GM18502 (cell line): ENCODE measurements around the gene CAPN12.
"Not testable (repeated sequence)": the region's sequence is repeated elsewhere in the genome, so short reads cannot be mapped to it uniquely, and the experiment has no call there.

Experiments used
- ATAC-seq: cut with Tn5 transposase; IDR thresholded peaks from one replicate; pipeline ENCODE4 v1.9.1; 2021; ENCODE audit warnings: mild to moderate bottlenecking; ENCODE audit not compliant: unreplicated experiment, poor library complexity

Gene CAPN12

DNA sequence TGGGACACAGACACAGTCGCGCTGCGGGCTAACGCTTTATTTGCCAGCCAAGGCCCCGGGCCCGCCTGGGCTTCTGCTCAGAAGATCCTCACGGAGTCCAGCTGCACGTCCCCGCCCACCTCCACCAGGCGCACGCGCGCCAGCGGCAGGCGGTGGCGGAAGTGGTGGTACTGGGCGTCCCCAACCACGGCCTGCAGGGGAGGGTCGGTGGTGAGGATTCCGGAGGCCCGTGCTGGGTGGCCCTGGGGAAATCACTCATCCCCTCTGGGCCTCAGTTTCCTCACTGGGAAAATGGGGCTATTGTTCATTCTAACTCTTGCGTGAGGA, 26.6 kb upstream of the CAPN12 start:
- ATAC-seq: not testable (repeated sequence)

DNA sequence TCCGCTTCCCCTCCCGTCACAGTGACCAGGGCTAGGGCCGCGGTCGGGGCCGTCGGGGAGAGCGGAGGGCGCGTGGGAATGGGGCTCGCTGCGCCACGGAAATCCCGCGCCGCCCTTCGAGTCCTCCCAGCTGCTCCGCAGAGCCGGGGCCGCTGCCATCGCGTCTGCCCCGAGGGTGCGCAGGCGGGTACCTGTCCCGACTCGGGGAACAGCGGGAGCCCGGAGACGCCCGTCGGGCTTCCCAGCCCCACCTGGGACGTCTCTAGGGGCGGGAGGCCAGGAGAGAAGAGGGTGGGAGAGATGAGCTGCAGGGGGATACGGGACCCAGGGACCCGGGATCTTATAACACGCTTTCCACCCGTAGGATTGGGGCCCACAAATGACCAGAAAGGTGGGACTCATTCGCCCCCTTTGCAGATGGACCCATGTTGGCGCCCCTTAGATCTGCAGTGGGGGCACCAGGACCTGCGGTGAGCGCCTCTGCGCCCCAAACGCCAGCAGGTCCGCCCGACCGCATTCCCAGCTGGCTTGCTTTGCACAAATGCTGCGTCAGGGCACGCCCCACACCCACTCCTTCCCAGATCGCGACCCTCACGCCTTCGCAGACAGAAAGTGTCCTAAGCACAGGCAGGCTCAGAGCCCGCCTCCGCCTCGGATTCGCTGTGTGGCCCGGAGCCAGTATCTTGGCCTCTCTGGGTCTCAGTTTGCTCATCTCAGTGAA, 26.1 kb upstream of the CAPN12 start:
- ATAC-seq: not testable (repeated sequence)

DNA sequence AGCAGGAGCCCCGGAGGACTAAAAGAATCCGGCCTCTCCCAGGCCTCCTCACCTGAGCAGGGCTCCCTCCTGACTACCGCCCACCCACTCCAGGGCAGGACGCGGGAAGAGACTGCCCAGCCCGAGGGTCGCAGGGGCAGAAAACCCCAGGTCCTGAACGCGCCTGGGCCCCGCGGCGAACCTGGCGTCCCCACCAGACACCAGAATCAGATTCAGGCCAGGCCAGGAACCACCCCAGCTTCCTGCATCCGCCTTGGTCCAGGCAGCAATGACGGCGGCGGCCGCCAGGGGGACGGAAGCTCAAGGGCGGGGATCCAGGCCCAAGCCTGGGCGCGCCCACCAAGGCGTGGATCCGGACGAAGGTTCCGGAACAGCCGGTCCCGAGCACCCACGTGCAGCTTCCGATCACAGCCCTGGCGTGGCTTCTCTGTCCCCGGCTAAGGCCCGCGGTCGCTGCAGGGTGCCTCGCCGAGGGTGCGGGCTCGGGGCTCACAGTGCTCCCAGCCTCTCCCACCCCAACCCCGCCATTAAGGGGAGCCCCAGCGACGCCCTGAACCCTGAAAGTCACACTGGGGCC, 25.4 kb upstream of the CAPN12 start:
- ATAC-seq: no peak

DNA sequence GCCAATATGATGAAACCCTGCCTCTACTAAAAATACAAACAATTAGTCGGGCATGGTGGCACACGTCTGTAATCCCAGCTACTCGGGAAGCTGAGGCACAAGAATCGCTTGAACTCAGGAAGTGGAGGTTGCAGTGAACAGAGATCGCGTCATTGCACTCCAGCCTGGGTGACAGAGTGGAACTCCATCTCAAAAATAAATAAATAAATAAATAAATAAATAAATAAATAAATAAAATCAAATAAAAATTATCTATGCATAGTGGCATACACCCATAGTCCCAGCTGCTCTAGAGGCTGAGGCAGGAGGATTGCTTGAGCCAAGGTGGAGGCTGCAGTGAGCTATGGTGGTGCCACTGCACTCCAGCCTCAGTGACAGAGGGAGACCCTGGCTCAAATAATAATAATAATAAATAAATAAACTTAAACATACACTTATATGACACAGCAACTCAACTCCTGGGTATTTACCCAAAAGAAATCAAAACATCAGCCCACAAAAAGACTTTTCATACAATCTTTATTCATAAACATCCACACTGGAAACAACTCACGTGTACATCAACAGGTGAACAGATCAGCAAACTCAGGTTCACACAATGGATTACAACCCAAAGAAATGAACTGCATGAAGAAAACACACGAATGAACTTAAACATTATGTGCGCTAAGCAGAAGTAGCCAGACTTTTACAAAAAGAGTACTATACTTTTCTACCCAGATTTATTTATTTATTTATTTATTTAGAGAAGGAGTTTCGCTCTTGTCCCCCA, 22.2 kb upstream of the CAPN12 start:
- ATAC-seq: no peak

DNA sequence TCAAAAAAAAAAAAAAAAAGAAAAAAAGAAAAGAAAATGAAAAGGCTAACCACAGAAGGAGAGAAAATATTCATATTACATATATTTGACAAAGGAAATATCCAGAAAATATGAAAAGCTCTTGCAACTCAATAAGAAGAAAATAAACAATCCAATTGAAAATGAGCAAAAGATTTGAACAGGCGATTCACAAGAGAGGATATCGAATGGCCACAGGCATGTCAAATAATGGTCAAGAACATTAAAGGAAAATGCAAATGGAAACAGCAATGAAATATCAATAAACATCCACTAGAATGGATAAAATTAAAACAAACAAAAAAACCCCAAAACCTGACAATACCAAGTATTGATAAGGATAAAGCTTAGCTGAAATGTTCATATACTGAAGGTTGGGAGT, 20.9 kb upstream of the CAPN12 start:
- no peak for ATAC-seq

DNA sequence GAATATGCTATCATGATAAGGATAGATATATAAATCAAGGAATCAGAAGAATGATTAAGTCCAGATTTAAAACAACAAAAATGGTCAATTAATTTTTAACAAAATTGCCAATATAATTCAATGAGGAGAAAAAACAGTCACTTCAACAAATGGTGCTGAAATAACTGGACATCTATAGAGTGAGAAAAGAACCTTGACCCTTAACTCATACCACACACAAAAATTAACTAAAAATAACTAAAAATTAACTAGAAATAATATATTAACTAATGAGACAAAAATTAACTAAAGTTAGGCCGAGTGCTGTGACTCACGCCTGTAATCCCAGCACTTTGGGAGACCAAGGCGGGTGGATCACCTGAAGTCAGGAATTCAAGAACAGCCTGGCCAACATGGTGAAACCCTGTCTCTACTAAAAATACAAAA, 19.5 kb upstream of the CAPN12 start:
- ATAC-seq: no peak

DNA sequence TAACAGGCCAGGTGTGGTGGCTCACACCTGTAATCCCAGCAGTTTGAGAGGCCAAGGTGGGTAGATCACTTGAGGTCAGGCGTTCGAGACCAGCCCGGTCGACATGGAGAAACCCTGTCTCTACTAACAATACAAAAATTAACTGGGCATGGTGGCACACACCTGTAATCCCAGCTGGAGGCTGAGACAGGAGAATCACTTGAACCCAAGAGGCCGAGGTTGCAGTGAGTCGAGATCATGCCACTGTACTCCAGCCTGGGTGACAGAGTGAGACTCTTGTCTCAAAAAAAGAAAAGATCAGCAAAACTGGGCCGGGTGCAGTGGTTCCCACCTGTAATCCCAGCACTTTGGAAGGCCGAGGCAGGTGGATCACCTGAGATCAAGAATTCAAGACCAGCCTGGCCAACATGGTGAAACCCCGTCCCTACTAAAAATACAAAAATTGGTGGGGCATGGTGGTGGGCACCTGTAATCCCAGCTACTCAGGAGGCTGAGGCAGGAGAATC, 17.7 kb upstream of the CAPN12 start:
- not testable (repeated sequence) for ATAC-seq

DNA sequence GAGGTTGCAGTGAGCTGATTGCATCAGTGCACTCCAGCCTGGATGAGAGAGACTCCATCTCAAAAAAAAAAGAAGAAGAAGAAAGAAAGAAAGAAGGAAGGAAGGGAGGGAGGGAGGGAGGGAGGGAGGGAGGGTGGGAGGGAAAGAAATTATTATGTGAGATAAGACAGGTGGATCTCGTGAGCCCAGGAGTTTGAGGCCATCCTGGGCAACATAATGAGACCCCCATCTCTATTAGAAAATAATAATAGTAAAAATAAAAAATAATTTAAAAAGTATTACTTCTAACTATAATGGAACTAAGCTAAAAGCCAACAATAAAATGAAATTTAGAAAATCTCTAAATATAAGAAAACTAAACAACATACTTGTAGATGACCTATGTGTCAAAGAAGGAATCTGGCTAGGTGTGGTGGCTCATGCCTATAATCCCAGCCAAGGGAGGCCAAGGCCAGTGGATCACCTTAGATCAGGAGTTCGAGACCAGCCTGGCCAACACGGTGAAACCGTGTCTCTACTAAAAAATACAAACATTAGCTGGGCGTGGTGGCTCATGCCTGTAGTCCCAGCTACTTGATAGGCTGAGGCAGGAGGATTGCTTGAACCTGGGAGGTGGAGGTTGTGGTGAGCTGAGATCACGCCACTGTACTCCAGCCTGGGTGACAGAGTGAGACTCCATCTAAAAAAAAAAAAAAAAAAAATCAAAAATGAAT, 16.7 kb upstream of the CAPN12 start:
- ATAC-seq: not testable (repeated sequence)

DNA sequence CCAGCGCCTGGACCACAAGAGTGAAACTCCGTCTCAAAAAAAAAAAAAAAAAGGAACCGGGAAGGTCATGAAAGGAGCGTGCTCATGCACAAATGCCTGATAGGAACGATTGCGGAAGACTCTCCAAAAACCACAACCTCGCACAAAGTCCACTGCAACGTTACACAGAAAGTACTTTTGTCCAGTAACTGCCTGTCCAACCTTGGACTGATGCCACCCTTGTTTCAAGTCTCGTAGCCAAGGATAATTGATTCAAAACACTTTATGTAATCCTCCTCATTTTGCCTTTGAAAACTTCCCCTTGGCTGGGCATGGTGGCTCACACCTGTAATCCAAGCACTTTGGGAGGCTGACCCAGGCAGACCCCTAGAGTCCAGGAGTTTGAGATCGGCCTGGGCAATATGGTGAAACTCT, 15.3 kb upstream of the CAPN12 start:
- no peak for ATAC-seq

DNA sequence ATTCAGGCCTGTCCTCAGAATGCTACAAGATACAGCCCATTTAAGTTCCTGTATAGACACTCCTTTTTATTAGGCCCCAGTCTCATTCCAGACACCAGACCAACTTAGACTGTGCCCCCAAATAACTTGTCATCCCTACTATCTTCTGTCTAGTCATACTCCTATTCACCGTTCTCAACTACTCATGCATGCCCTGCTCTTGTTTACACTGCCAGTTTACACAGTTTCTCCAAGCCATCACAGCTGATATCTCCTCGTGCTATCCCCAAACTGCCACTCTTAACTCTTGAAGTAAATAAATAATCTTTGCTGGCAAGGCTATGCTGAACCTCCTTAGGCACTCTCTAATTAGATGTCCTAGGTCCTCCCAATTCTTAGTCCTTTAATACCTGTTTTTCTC, 9.9 kb upstream of the CAPN12 start:
- not testable (repeated sequence) for ATAC-seq

DNA sequence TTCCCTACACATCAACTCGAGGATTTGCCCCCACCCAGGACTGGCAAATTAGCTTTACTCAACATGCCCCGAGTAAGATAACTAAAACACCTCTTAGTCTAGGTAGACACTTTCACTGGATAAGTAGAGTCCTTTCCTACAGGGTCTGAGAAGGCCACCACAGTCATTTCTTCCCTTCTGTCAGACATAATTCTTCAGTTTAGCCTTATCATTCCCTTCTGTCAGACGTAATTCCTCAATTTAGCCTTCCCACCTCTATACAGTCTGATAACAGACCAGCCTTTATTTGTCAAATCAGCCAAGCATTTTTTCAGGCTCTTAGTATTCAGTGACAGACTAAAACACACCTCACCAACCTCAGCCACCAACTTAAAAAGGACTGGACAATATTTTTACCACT, 9.5 kb upstream of the CAPN12 start:
- not testable (repeated sequence) for ATAC-seq

DNA sequence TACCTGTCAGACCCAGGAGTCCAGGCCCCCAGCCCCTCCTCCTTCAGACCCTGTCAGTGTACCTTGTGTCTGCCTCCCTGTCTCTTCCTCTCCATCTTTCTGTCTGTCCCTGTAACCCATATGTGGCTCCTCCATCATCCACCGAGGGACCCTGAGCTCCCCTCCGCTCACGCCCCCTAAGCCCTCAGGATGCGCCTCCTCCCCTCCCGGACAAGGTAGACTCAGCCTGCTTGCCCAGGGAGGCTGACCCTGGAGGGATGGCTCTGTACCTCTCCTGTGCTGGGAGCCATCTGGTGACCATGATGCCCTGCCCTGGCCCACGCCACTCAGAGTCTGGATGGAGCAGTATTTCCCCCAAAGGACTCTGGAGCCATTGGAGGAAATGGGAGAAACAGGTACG, 1.0 kb upstream of the CAPN12 start:
- ATAC-seq: no peak

DNA sequence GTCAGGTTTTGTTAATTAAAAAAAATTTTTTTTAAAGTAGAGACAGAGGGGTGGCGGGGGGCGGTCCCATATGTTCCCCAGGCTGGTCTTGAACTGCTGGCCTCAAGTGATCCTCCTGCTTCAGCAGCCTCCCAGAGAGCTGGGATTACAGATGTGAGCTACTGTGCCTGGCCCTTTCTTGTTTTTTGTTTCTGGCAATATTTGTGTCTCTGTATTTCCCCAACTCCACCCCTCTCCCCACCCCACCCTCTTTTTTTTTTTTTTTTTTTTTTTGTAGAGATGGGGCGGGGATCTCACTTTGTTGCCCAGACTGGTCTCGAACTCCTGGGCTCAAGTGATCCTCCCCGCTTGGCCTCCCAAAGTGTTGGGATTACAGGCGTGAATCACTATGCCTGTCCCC, 600 bp upstream of the CAPN12 start:
- ATAC-seq: no peak

DNA sequence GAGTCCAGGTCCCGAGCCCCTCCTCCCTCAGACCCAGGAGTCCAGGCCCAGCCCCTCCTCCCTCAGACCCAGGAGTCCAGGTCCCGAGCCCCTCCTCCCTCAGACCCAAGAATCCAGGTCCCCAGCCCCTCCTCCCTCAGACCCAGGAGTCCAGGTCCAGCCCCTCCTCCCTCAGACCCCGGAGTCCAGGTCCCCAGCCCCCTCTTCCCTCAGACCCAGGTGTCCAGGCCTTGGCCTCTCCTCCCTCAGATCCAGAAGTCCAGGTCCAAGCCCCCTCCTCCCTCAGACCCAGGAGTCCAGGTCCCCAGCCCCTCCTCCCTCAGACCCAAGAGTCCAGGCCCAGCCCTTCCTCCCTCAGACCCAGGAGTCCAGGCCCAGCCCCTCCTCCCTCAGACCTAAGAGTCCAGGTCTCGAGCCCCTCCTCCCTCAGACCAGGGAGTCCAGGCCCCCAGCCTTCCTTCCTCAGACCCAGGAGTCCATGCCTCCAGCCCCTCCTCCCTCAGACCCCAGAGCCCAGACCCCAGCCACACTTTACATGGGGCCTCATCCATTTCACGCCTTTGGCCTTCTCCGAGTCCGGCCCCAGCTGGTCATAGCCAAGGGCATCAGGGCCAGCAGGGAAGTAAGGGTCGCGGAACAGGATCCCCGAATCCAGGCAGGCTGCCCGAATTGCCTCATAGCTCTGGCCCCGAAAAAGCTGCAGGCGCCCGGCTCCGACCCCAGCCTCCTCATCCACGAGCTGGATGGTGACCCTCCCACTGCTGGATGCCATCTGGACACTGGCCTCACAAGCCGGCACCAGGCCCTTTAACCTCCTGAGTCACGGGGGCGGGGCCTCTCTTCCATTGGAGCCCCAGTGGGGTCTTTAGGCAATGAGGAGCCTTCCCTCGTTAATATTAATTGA, 628 bp downstream of the CAPN12 start:
- ATAC-seq: no peak

DNA sequence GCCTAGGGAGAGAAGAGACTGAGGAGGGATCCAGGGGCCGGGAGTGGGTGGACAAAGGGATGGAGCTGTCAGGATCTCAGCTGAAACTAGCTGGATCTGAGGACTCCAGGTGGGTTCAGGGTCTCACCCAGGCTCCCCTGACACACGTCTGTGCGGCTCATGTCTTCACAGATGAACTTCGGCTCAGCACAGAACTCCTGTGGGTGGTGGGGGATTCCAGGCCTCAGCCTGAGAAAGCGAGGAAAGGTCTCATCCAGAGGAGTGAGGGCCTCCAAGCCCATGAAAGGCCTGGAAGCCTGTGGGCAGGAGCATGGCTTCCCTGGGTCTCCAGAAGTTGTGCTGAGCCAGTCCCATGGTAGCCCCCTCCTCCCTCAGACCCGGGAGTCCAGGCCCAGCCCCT, 1.4 kb downstream of the CAPN12 start:
- no peak for ATAC-seq

DNA sequence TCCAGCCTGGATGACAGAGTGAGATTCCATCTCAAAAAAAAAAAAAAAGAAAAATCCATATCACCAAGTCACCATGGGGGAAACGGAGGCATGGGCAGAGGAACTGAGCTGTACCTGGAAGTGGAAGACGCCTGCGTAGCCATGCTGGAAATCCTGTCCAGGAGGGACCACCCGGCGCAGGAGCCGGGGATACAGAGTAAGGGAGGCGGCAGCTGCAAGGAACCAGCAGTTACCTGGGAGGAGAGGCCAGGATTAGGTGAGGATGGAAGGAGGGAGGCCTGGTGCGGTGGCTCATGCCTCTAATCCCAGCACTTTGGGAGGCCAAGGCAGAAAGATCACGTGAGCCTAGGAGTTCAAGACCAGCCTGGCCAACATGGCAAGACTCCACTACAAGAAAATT, 2.0 kb downstream of the CAPN12 start:
- ATAC-seq: no peak

DNA sequence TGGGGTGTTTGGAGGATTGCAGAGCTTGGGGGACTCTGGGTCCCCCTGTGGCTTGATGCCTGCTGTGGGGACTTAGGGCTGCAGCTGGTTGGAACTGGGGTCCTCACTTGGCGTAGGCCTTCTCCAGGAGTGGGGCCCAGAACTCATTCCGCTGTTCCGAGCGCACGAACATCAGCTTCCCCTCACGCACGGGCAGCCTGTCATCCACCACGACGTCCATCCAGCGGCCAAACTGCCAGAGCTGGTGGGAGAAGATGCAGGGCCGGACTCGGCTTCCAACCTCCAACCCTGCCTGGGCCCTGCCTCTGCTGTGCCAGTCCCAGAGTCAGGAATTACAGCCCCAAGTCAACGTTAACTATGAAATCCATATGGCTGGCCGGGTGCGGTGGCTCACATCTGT, 2.6 kb downstream of the CAPN12 start:
- no peak for ATAC-seq

DNA sequence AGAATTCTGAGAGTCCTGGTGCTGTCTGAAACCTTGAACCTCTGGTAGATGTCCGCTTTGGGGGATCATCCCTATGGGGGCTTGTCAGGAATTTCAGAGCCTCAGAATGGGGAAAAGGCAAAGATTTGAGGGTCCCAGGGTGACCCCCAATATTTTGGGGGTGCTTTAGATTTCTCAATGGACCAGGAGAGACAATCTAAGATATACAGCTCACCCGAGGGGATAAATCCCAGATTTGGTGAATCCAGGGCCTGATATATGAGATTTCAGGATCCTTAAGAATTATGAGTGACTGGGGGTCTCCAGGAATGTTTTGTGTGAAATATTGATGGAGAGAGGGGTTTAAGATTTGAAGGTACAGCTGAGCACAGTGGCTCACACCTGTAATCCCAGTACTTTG, 3.3 kb downstream of the CAPN12 start:
- ATAC-seq: no peak

DNA sequence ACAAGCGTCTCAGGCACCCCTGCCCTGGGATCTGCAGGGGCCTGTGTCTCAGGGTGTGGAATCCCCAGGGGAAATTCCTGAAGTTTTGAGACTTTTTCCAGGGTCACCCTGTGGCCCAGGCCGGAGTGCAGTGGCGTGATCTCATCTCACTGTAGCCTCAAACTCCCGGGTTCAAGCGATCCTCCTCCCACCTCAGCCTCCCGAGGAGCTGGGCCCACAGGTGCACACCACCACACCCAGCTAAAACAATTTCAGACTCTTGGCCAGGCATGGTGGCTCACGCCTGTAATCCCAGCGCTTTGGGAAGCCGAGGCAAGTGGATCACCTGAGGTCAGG, 4.0 kb downstream of the CAPN12 start:
- ATAC-seq: no peak
